GM03348 (cell line): ENCODE results near the gene GIT2.

Experiments used
- DNase-seq: peaks from one replicate; pipeline ENCODE4 v3.0.0; 2012; ENCODE audit warnings: low spot score

The GIT2 gene

DNA sequence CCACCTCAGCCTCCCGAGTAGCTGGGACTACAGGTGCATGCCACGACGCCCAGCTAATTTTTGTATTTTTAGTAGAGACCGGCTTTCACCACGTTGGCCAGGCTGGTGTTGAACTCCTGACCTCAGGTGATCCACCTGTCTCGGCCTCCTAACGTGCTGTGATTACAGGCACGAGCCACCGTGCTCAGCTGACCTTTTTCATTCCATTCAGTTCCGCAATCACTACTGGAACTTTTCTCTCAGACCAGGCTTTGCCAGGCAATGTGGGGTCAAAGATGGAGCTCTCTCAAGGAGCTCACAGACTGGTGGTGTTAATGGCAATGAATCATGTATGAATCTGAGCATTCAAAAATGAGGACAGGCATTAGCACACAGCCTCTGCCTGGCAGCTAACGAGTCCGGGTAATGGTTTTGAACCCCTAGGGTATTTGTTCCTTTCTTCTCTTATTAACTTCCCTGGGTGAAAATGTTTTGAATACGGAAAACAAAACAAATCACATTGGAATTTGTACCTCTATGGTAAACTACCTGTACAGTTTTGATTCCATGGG, 105.5 kb downstream of the GIT2 start:
- DNase-seq, result no peak

DNA sequence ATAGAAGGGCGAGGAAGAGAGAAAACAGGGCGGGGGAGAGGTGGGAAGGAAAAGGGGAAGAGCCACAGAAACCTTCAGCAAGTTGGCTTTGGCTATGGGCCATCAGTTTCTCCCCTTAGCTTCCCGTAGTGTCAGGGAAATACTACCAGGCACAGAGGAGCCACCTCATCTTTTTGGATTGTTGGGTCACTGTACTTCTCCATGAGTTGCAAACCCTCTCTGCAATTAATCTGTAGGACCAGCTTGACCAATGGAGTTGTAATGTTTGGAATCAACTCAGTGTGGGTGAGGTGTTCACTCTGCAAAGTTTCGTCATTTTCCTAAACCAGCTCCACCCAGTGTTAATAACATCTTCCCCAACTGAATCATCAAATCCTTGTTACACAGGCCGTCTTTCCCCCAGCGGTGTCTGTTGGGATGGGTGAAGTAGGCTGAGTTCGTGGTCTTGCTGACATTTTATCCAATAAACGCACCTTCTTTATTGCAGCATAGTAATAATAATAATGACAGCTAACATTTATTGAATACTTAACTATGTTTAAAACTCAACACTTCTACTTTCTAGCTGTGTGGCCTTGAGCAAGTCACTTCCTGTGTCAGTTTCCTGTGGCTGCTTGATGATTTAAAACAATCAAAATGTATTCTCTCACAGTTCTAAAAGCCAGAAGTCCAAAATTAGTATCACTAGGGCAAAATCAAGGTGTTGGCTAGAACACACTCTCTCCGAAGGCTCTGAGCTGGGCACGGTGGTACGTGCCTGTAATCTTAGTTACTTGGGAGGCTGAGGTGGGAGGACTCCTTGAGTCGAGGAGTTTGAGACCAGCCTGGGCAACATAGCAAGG, 107.8 kb downstream of the GIT2 start:
- DNase-seq, result peak; percentile 88

DNA sequence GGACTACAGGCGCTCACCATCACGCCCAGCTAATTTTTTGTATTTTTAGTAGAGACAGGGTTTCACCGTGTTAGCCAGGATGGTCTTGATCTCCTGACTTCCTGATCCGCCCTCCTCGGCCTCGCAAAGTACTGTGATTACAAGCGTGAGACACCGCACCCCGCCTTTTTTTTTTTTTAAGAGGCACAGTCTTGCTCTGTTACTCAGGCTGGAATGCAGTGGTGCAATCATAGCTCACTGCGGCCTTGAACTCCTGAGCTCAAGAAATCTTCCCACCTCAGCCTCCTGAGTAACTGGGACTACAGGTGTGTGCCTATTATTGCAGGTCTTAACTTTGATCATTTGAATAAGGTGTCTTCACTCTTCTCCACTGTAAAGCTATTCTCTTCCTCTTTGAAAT, 110.6 kb downstream of the GIT2 start:
- DNase-seq, result no peak

DNA sequence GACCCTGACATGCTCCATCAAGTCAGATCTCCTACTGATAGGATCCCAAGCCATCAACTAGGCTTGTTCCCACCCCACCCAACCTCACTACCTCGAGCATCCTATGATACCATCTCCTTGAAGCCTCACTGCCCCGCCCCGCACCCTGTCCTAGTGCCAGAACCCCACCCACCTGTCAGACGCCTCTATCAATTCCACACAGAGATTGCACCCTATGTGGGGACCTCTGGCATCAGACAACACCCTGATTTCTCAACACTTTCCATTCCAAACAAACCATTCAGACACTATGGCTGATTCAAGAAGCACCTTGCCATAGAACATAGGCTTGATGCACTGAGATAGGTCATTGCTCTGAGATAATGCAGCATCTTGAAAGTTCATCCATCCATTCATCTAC, 112.7 kb downstream of the GIT2 start:
- no peak for DNase-seq

DNA sequence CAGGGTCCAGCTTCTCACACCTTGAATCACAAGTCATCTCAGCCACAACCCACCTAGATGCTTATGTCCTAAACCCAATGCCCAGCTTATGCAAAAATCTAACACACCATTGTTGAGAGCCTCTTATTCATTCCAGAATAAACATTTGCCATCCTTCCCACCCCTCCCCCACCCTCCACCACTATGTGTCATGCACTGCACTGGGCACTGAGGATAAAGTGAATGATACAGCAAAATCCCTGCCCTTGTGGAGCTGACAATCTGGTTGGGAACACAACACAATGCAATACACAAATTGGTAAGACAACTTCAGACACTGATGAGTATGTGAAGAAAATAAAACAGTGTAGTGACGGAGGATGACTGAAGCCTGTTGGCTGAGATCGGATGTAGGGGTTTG, 114.4 kb downstream of the GIT2 start:
- no peak for DNase-seq

DNA sequence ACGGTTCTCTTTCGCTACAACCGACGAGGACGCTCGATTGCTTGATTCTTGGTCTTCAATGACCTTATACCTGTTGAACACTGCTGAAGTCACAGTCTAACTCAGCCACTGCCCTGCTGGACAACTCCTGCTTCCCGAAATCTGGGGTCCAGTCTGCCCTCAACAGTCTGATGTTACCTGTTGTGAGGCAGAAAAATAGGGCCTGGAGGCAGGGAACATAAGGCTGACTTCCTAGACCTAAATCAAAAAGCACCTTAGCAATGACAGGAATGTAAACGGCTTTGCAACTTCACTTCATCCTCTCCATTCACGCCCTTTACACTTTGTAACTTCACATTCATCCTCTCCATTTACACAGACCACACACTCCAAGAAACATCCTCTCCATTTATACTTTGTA, 115.2 kb downstream of the GIT2 start:
- no peak for DNase-seq

DNA sequence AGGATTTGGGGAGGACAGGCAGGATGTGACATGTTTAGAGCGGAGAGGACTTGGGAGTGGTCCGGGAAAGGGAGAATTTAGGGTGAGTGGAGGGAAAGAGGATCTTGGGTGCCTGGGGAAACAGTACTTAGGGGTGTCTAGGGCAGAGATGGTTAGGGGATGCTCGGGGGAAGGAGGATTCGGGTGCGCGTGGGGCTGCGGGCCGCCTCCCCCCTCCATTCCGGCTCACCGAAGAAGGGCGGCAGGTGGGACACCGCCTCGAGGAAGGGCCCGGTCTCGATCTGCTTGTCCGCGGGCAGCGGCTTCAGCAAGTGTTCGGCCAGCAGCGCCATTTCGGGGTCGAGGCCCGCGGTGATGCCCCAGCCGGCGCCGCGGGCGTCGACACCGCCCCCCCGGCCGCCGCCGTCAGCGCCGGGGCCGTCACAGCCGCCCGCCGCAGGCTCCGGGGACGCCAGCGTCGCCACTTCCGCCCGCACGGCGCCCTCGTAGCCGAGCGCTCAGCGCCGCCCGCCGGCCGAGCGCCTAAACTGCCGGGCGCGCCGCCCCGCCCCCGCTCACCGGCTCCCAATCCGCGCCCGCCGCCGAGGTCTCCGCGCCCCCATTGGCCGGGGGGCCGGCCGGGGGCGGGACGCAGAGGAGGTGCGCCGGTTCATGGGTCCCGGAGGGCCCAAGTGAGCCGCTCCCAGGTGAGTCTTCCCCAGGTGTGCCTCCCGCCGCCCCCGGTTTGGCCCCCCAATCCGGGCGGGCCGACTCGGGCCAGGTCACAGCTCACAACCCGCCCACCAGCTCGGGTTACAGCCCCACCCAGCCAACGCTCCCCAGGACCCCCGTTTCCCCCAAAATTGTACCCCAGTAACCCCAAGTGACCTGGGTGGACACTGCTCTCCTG, 115.9 kb downstream of the GIT2 start, which contains the start of gene GLTP:
Gene GLTP, minus strand, starts transcription at position 499 of the 889 bp plus-strand sequence. Its CDS starts 167 bp downstream, at position 332.
- peak; percentile 99 for DNase-seq
